ENCODE data around the gene MCU.
A peak's percentile ranks its signal among the peaks of the same experiment; 100 is the strongest.
"Not testable (repeated sequence)": the region's sequence is repeated elsewhere in the genome, so short reads cannot be mapped to it uniquely, and the experiment has no call there.

The MCU gene

GRCh38 chr10:72764151-72764550, 72.2 kb downstream of the MCU start:
- no peak overlapping the region for H3K4me3 ChIP-seq (ENCODE audit: low read depth, low read length)
- no peak for TF ChIP-seq CTCF (IDR thresholded peaks at IDR 0.05; ENCODE audit: low read depth, low read length, missing control alignments)
- DNase-seq (ENCODE audit: low read depth), result peak; percentile 84
- in situ Hi-C loops (cut with HindIII; ENCODE audit: low sequenced_read_pairs), result no loop called here

GRCh38 chr10:72765051-72765745, 73.3 kb downstream of the MCU start:
- H3K4me3 ChIP-seq (ENCODE audit: low read depth, low read length), result no peak overlapping the region
- no peak for DNase-seq (ENCODE audit: low read depth)
- TF ChIP-seq CTCF (IDR thresholded peaks at IDR 0.05; ENCODE audit: low read depth, low read length, missing control alignments), result no peak
- in situ Hi-C loops (cut with HindIII; ENCODE audit: low sequenced_read_pairs), result no loop called here

GRCh38 chr10:72771195-72771594, 79.3 kb downstream of the MCU start:
- in situ Hi-C loops (cut with HindIII; ENCODE audit: low sequenced_read_pairs); DNase-seq (ENCODE audit: low read depth); H3K4me3 ChIP-seq (ENCODE audit: low read depth, low read length): not testable (repeated sequence)

- DNase-seq (ENCODE audit: low read depth), result no peak
- TF ChIP-seq CTCF (IDR thresholded peaks at IDR 0.05; ENCODE audit: low read depth, low read length, missing control alignments), result no peak
- in situ Hi-C loops (cut with HindIII; ENCODE audit: low sequenced_read_pairs), result no loop called here
- no peak overlapping the region for H3K4me3 ChIP-seq (ENCODE audit: low read depth, low read length)
These were observed 80.1 kb downstream of the MCU start for GRCh38 chr10:72772031-72772430.

- no peak for DNase-seq (ENCODE audit: low read depth)
- in situ Hi-C loops (cut with HindIII; ENCODE audit: low sequenced_read_pairs), result loop anchor here (5.0 kb wide), 1 partner anchor 88 kb away; the partner anchor contains the start of gene MCU
- no peak overlapping the region for H3K4me3 ChIP-seq (ENCODE audit: low read depth, low read length)
- TF ChIP-seq CTCF (IDR thresholded peaks at IDR 0.05; ENCODE audit: low read depth, low read length, missing control alignments), result no peak
These were observed 87.9 kb downstream of the MCU start for GRCh38 chr10:72779874-72780273.

DNA sequence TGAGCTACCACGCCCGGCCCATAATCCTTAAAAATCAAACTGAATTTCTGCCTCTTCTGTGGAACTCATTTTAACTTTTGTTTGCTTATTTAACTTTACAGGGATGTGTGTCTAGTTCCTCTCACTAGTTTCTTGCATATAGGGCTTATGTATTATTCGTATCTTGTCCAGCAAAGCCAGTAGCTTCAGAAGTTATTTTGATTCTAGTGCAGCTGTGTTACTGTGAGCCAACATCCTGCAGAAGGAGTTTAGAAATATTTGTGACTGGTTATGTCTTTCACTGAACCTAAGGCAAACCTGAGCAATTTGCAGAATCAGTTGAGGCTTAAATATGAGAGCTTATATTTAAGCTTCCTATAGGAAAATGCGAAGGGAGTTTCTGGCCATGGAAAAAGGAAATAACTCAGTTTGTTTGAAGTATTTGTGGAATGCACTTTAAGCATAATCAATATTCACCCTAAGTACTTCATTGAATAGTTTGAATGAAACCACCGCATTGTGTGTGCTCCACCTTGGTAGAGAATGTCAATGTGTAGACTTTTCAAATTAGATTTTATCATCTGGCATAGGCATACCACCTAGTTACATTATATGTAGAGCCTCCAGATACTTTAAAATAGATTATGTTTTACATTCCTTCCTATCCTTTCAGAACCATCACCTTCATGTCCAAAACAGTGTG, 90.8 kb downstream of the MCU start:
- no peak overlapping the region for H3K4me3 ChIP-seq (ENCODE audit: low read depth, low read length)
- in situ Hi-C loops (cut with HindIII; ENCODE audit: low sequenced_read_pairs), result no loop called here
- no peak for DNase-seq (ENCODE audit: low read depth)
- TF ChIP-seq CTCF (IDR thresholded peaks at IDR 0.05; ENCODE audit: low read depth, low read length, missing control alignments), result no peak

DNA sequence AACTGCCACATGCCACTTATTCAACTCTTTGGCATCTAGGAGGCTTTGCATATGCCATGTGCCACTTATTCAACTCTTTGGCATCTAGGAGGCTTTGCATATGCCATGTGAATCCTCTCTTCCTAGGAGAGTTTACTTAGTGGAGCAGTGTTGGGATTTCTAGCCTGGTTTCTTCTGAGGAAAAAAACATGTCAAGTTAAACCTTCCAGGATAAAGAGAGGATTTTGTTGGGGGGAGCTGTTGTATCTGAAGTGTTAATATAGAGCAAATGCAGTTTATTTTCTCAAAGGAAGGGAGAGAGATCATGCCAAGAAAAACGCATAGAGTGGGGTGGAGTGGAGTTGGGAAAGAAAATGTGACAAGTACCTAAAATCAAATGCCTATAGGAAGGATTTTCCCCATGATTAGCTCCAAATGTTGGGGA, 91.5 kb downstream of the MCU start:
- no peak for TF ChIP-seq CTCF (IDR thresholded peaks at IDR 0.05; ENCODE audit: low read depth, low read length, missing control alignments)
- no peak for DNase-seq (ENCODE audit: low read depth)
- in situ Hi-C loops (cut with HindIII; ENCODE audit: low sequenced_read_pairs), result no loop called here
- H3K4me3 ChIP-seq (ENCODE audit: low read depth, low read length), result no peak overlapping the region
